ENCODE measurements around the gene CD58. TPM values are rescaled to one million over a fixed set of nuclear protein-coding genes. Genes with fewer than 3 reads are reported as not detected.

CD58 gene
- total and polyA plus RNA-seq, 9 donors = 5.2 to 14.4 (median 6.8) TPM

GRCh38 chr1:116508984-116509980 lies 61.5 kb downstream of the CD58 start:
- intact Hi-C loops (cut with DNase I) = no loop called here
- Histone ChIP-seq H3K4me1 (ENCODE audit: insufficient read depth) (no peaks in the 10 kb centered on the region), H3K4me3 (no peak overlapping the region), H3K27me3 (no peaks in the 10 kb centered on the region), H3K27ac (no peak overlapping the region), H3K9me3 (no peaks in the 10 kb centered on the region), H3K36me3 (no peaks in the 10 kb centered on the region)
- no peak for TF ChIP-seq POLR2A (IDR thresholded peaks at IDR 0.05)
- TF ChIP-seq EP300 (IDR thresholded peaks at IDR 0.05) = no peak
- TF ChIP-seq CTCF (IDR thresholded peaks at IDR 0.05) = no peak
- DNase-seq = no peak
- WGBS, 3 donors = 80 to 86% (median 81%) methylated on average over 3 of the region's 3 CpGs

- TF ChIP-seq POLR2A (IDR thresholded peaks at IDR 0.05) (no peak), CTCF (IDR thresholded peaks at IDR 0.05) (no peak), EP300 (IDR thresholded peaks at IDR 0.05) (no peak)
- 89 to 94% (median 91%) methylated on average over 4 of the region's 4 CpGs for WGBS, 3 donors
- H3K27me3 ChIP-seq = no peaks in the 10 kb centered on the region
- no peaks in the 10 kb centered on the region for H3K36me3 ChIP-seq
- no peak for DNase-seq
- no peak overlapping the region for H3K27ac ChIP-seq
- no peaks in the 10 kb centered on the region for H3K9me3 ChIP-seq
- intact Hi-C loops (cut with DNase I) = no loop called here
- H3K4me1 ChIP-seq (ENCODE audit: insufficient read depth) = no peaks in the 10 kb centered on the region
- no peak overlapping the region for H3K4me3 ChIP-seq
These were observed 62.5 kb downstream of the CD58 start for GRCh38 chr1:116508085-116508983.

GRCh38 chr1:116507631-116508030 lies 63.2 kb downstream of the CD58 start:
- no peaks in the 10 kb centered on the region for H3K9me3 ChIP-seq
- intact Hi-C loops (cut with DNase I) = no loop called here
- no peaks in the 10 kb centered on the region for H3K36me3 ChIP-seq
- H3K4me1 ChIP-seq (ENCODE audit: insufficient read depth) = no peaks in the 10 kb centered on the region
- H3K27ac ChIP-seq = no peak overlapping the region
- H3K27me3 ChIP-seq = no peaks in the 10 kb centered on the region
- no peak overlapping the region for H3K4me3 ChIP-seq
- WGBS, 3 donors = 86 to 94% (median 92%) methylated on average over 2 of the region's 2 CpGs
- TF ChIP-seq CTCF (IDR thresholded peaks at IDR 0.05) (no peak), EP300 (IDR thresholded peaks at IDR 0.05) (no peak), POLR2A (IDR thresholded peaks at IDR 0.05) (no peak)
- no peak for DNase-seq

Measured in ovary (tissue), 9 donors.